ENCODE data around the gene CYP2F1. TPM values are rescaled to one million over a fixed set of nuclear protein-coding genes. Genes with fewer than 3 reads are reported as not detected.
A peak's percentile ranks its signal among the peaks of the same experiment; 100 is the strongest.
"Not testable (repeated sequence)": the region's sequence is repeated elsewhere in the genome, so short reads cannot be mapped to it uniquely, and the experiment has no call there.

The CYP2F1 gene
- total RNA-seq, 1 experiment from 2014 or later = not detected

- H3K27me3 ChIP-seq (replicated peaks; ENCODE audit: control insufficient read depth, insufficient read depth, low read length) = no peaks in the 10 kb centered on the region
- Mint-ChIP-seq H3K4me3 (ENCODE audit: unreplicated experiment) (no peak overlapping the region), H3K36me3 (ENCODE audit: insufficient read depth, unreplicated experiment) (peaks cover 5% of the 10 kb centered on the region), H3K27me3 (ENCODE audit: insufficient read depth, unreplicated experiment) (peaks cover 3% of the 10 kb centered on the region), H3K4me1 (ENCODE audit: low read depth, unreplicated experiment) (peaks cover 7% of the 10 kb centered on the region), H3K9me3 (ENCODE audit: unreplicated experiment) (no peaks in the 10 kb centered on the region), H3K27ac (ENCODE audit: unreplicated experiment) (no peak overlapping the region)
- no peak for DNase-seq
- TF ChIP-seq CTCF (IDR thresholded peaks at IDR 0.05; ENCODE audit: insufficient read depth in 1 of 2, low read depth in 1 of 2, low read length in 1 of 2, severe bottlenecking in 1 of 2, unreplicated experiment in 1 of 2) = no peak
- ChIA-PET POLR2A (no interaction called here), CTCF (no interaction called here)
- H3K4me1 ChIP-seq = no peaks in the 10 kb centered on the region
- BruUV-seq (replicated peaks) = no TSS peak
- no peaks in the 10 kb centered on the region for H3K36me3 ChIP-seq (ENCODE audit: control insufficient read depth, insufficient read depth, low read length)
- intact Hi-C loops (cut with micrococcal nuclease; ENCODE audit: unreplicated experiment) = no loop called here
- no peak overlapping the region for H3K4me3 ChIP-seq (ENCODE audit: low read depth, low read length)
- H3K9me3 ChIP-seq = no peaks in the 10 kb centered on the region
Measured at GRCh38 chr19:41116261-41116660, 2.0 kb downstream of the CYP2F1 start.

GRCh38 chr19:41120929-41121911 lies 7.0 kb downstream of the CYP2F1 start:
- CTCF ChIA-PET; H3K4me1 Mint-ChIP-seq (ENCODE audit: low read depth, unreplicated experiment); H3K36me3 Mint-ChIP-seq (ENCODE audit: insufficient read depth, unreplicated experiment); H3K27me3 Mint-ChIP-seq (ENCODE audit: insufficient read depth, unreplicated experiment); BruUV-seq (replicated peaks); H3K4me3 ChIP-seq (ENCODE audit: low read depth, low read length); H3K4me3 Mint-ChIP-seq (ENCODE audit: unreplicated experiment); POLR2A ChIA-PET; H3K27me3 ChIP-seq (replicated peaks; ENCODE audit: control insufficient read depth, insufficient read depth, low read length); intact Hi-C loops (cut with micrococcal nuclease; ENCODE audit: unreplicated experiment); H3K36me3 ChIP-seq (ENCODE audit: control insufficient read depth, insufficient read depth, low read length); H3K9me3 Mint-ChIP-seq (ENCODE audit: unreplicated experiment); H3K4me1 ChIP-seq; H3K9me3 ChIP-seq; DNase-seq: not testable (repeated sequence)
- peak overlapping the region; percentile 16 for H3K27ac Mint-ChIP-seq (ENCODE audit: unreplicated experiment)

GRCh38 chr19:41122846-41123245 lies 8.6 kb downstream of the CYP2F1 start:
- BruUV-seq (replicated peaks); DNase-seq; H3K4me3 ChIP-seq (ENCODE audit: low read depth, low read length); H3K9me3 Mint-ChIP-seq (ENCODE audit: unreplicated experiment); CTCF ChIA-PET; H3K27me3 Mint-ChIP-seq (ENCODE audit: insufficient read depth, unreplicated experiment); H3K4me3 Mint-ChIP-seq (ENCODE audit: unreplicated experiment); H3K4me1 ChIP-seq; H3K27ac Mint-ChIP-seq (ENCODE audit: unreplicated experiment); H3K9me3 ChIP-seq; H3K36me3 ChIP-seq (ENCODE audit: control insufficient read depth, insufficient read depth, low read length); H3K27me3 ChIP-seq (replicated peaks; ENCODE audit: control insufficient read depth, insufficient read depth, low read length); POLR2A ChIA-PET; H3K4me1 Mint-ChIP-seq (ENCODE audit: low read depth, unreplicated experiment); intact Hi-C loops (cut with micrococcal nuclease; ENCODE audit: unreplicated experiment); H3K36me3 Mint-ChIP-seq (ENCODE audit: insufficient read depth, unreplicated experiment): not testable (repeated sequence)

- H3K4me3 Mint-ChIP-seq (ENCODE audit: unreplicated experiment) = no peak overlapping the region
- POLR2A ChIA-PET = no interaction called here
- Histone ChIP-seq H3K27me3 (replicated peaks; ENCODE audit: control insufficient read depth, insufficient read depth, low read length) (no peaks in the 10 kb centered on the region), H3K9me3 (no peaks in the 10 kb centered on the region), H3K36me3 (ENCODE audit: control insufficient read depth, insufficient read depth, low read length) (no peaks in the 10 kb centered on the region), H3K4me1 (no peaks in the 10 kb centered on the region), H3K4me3 (ENCODE audit: low read depth, low read length) (no peak overlapping the region)
- no peak overlapping the region for H3K27ac Mint-ChIP-seq (ENCODE audit: unreplicated experiment)
- H3K4me1 Mint-ChIP-seq (ENCODE audit: low read depth, unreplicated experiment) = peaks cover 7% of the 10 kb centered on the region
- H3K9me3 Mint-ChIP-seq (ENCODE audit: unreplicated experiment) = no peaks in the 10 kb centered on the region
- intact Hi-C loops (cut with micrococcal nuclease; ENCODE audit: unreplicated experiment) = no loop called here
- no TSS peak for BruUV-seq (replicated peaks)
- CTCF ChIA-PET = no interaction called here
- no peaks in the 10 kb centered on the region for H3K36me3 Mint-ChIP-seq (ENCODE audit: insufficient read depth, unreplicated experiment)
- no peak for DNase-seq
- H3K27me3 Mint-ChIP-seq (ENCODE audit: insufficient read depth, unreplicated experiment) = no peaks in the 10 kb centered on the region
- no peak for TF ChIP-seq CTCF (IDR thresholded peaks at IDR 0.05; ENCODE audit: insufficient read depth in 1 of 2, low read depth in 1 of 2, low read length in 1 of 2, severe bottlenecking in 1 of 2, unreplicated experiment in 1 of 2)
Measured at GRCh38 chr19:41123716-41124294, 9.6 kb downstream of the CYP2F1 start.
